T47D (cell line): ENCODE data around the gene AIMP1.
A peak's percentile ranks its signal among the peaks of the same experiment; 100 is the strongest.
"Not testable (repeated sequence)": the region's sequence is repeated elsewhere in the genome, so short reads cannot be mapped to it uniquely, and the experiment has no call there.

Experiments
- DNase-seq, 2 experiments: peaks; one replicate each; pipeline versions ENCODE4 v3.0.0 to v3.0.0-alpha.2; 2011 to 2012; ENCODE audit warnings: low read depth in 1 of 2, low spot score in 1 of 2
- JUND ChIP-seq: IDR thresholded peaks from 2 replicates; pipeline ENCODE4 v1.6.1; 2012; ENCODE audit warnings: low read depth
- in situ Hi-C: cut with HindIII; loops from 2 replicates; pipeline ENCODE4 v1.10.0; 2016; ENCODE audit warnings: low sequenced_read_pairs, low pct_unique_long_range_greater_than_20kb

Gene AIMP1

DNA sequence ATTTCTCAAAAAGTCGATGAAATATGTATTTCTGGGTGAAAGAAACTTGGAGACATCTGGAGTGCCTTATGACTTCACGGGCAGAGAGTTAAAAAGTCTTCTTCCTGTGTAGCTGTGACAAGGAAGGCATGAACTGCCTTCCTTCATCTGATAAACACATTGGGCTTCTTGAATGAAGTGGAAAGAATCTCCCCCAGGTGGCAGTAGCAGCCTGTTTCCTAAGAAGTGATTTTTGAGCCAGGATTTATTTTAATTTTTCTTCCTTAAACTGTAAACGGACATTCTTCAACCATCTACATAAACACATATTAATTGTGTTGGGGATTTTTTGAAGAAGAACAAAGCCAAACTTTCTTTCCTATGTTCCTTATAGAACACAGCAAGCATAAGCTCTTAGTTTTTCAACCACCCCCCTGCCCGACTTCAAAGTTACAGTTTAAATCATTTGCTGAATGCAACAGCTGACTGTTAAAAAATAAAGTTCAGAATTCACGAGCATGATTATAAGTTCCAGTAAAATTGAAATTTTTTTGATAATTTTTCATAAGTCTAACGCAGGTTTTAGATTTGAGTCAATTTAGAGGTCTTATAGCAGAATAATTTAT is 53.2 kb downstream of the AIMP1 start:
- TF ChIP-seq JUND = no peak
- peak; percentile 6 to 75 for DNase-seq
- in situ Hi-C loops = no loop called here

DNA sequence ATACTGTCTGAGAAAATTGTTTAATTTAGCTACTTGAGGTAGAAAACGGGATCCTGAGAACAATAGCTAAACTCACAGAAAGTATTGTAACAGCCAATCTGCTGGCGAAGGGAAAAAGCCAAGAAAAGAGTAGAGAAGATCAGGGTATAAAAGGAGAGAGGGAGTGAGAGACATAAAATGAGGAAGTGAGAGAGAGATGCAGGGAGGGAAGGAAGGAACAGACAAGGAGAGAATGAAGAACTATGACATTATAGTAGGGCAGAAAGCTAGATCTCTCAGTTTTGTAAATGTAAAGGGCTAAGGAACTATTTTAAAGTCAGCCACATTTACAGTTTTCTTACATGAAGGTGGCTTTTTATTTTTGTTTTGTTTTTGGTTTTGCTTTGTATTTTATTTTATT is 53.9 kb downstream of the AIMP1 start:
- TF ChIP-seq JUND = no peak
- in situ Hi-C loops = no loop called here

GRCh38 chr4:106371161-106371560 is 54.8 kb downstream of the AIMP1 start:
- no peak for TF ChIP-seq JUND
- in situ Hi-C loops = no loop called here
- no peak for DNase-seq

More for the DNA sequence above, 53.9 kb downstream of the AIMP1 start:
- no peak for DNase-seq

- in situ Hi-C loops = no loop called here
- TF ChIP-seq JUND = no peak
- DNase-seq = no peak
These were observed 56.7 kb downstream of the AIMP1 start for GRCh38 chr4:106373026-106373425.

GRCh38 chr4:106380179-106380578 is 63.8 kb downstream of the AIMP1 start:
- no peak for DNase-seq
- no peak for TF ChIP-seq JUND
- in situ Hi-C loops = no loop called here

- in situ Hi-C loops = no loop called here
- no peak for DNase-seq
These were observed 68.5 kb downstream of the AIMP1 start for GRCh38 chr4:106384878-106385277.

DNA sequence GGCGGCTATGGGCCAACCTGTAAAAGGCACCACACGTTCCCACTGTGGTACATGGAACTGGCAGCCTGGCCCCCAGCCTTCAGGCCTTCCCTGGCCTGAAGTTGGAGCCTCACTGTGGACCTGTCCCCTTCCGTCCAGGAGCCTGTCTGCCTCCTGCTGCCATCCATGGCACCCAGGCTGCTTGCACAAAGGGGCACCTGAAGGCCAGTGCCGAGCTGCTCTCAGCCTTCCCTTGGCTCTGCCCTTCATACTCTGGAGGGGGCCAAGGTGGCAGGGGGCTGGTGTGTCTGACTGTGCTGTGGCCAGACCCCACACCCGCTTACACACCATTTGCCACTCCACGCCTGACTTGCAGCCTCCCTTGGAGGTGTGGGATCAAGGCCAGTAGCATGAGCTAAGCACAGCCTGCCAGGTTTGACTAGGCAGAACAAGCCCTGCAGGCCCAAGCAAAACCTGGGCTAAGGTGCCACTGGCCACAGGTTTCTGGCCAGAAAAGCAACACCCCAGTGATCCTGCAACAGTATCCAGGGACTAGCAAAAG is 69.6 kb downstream of the AIMP1 start:
- in situ Hi-C loops = no loop called here
- no peak for TF ChIP-seq JUND
- no peak for DNase-seq

More at GRCh38 chr4:106384878-106385277, 68.5 kb downstream of the AIMP1 start:
- TF ChIP-seq JUND = no peak

GRCh38 chr4:106395582-106395981 is 79.2 kb downstream of the AIMP1 start:
- in situ Hi-C loops = no loop called here
- DNase-seq = no peak

DNA sequence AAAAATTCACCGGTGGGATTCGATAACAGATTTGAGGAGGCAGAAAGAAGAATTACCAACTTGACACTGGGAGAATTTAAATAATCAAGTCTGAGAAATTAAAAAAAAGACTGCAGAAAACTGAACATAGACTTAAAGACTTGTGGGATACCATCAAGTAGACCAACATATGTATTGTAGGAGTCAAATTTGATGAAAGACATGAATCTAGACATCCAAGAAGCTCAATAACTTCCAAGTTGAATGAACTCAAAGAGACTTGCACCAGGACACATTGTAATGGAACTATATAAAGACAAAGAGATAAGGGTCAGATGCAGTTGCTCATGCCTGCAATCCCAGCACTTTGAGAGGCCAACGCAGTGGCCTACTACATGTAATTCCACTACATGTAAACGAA is 82.5 kb downstream of the AIMP1 start:
- DNase-seq, in situ Hi-C loops: not testable (repeated sequence)

More at GRCh38 chr4:106395582-106395981, 79.2 kb downstream of the AIMP1 start:
- TF ChIP-seq JUND = no peak
